K562 (cell line): ENCODE measurements around the gene ETNK2. TPM values are rescaled to one million over a fixed set of nuclear protein-coding genes. Genes with fewer than 3 reads are reported as not detected.

ENCODE experiments used
- ATAC-seq: fragments of 200-7000 bp; cut with Tn5 transposase; 3 replicates; pipeline ENCODE4 v1.9.1; 2020; ENCODE audit warnings: moderate library complexity
- BruUV-seq: library from RNA; stranded (reverse); fragments of 400-500 nt; replicated peaks from 2 replicates; lab custom pipeline; 2021; lab: Mats Ljungman, UMichigan
- CTCF ChIA-PET: fragments of 300-600 bp; formaldehyde crosslinking; extraction: SDS; loops from one replicate; lab custom pipeline; 2021; ENCODE audit warnings: low intra/inter-chr PET ratio; lab: Yijun Ruan, JAX
- POLR2A ChIA-PET: fragments of 300-600, 350-650 bp; sonication (Branson Sonifier 250); formaldehyde crosslinking; extraction: SDS; loops from one replicate; lab custom pipeline; 2021; ENCODE audit warnings: antibody characterized with exemption, inconsistent platforms; lab: Yijun Ruan, JAX
- DNase-seq, 4 experiments: peaks; one replicate each; pipeline versions ENCODE4 v3.0.0 to v3.0.0-alpha.2; 2011 to 2018; ENCODE audit warnings: low spot score in 3 of 4, mixed read lengths in 3 of 4; ENCODE audit errors: extremely low read depth in 1 of 4
- FAIRE-seq: peaks from 2 replicates; lab custom pipeline; 2011; peaks lifted over from hg19 to GRCh38; lab: Jason Lieb, UNC
- H2AFZ ChIP-seq: 2 replicates; pipeline ENCODE4 v1.6.0; 2011; ENCODE audit warnings: low read depth, low read length, control low read depth, inconsistent platforms
- H3K27ac ChIP-seq: fragments of 200-600 bp; 3 replicates; pipeline ENCODE4 v1.8.0; 2011; ENCODE audit warnings: low read depth, mild to moderate bottlenecking, control low read depth, inconsistent platforms, low read length, moderate library complexity, mixed read lengths; ENCODE audit errors: extremely low read depth
- H3K27me3 ChIP-seq, 2 experiments: fragments of 300-600 bp in 1 of 2; 2 replicates in 1 of 2; 3 replicates in 1 of 2; pipeline versions ENCODE4 v1.6.0 to v1.8.0; 2011; ENCODE audit warnings: inconsistent platforms in 2 of 2, low read length in 2 of 2, mild to moderate bottlenecking in 1 of 2, mixed read lengths in 1 of 2, moderate library complexity in 1 of 2; ENCODE audit not compliant: control insufficient read depth in 2 of 2, insufficient read depth in 2 of 2
- H3K36me3 ChIP-seq: fragments of 300-600 bp; 3 replicates; pipeline ENCODE4 v1.8.0; 2011; ENCODE audit warnings: mild to moderate bottlenecking, low read length, inconsistent platforms; ENCODE audit not compliant: control insufficient read depth, insufficient read depth
- H3K4me1 ChIP-seq, 2 experiments: fragments of 200-600 bp in 1 of 2; replicated peaks in 1 of 2; 2 replicates in 1 of 2; 3 replicates in 1 of 2; pipeline versions ENCODE4 v1.5.1 to v1.8.0; 2011; ENCODE audit warnings: inconsistent platforms in 2 of 2, low read length in 2 of 2, mild to moderate bottlenecking in 1 of 2, mixed read lengths in 1 of 2, moderate library complexity in 1 of 2; ENCODE audit not compliant: control insufficient read depth in 2 of 2, insufficient read depth in 2 of 2
- H3K4me2 ChIP-seq: 2 replicates; pipeline ENCODE4 v1.6.1; 2011; ENCODE audit warnings: low read length, control low read depth, inconsistent platforms, mixed read lengths; ENCODE audit not compliant: insufficient read depth
- H3K4me3 ChIP-seq: fragments of 200-600 bp; sonication (generic), shearing (Covaris generic); 2 replicates; pipeline ENCODE4 v1.5.1; 2016; ENCODE audit warnings: control low read depth, inconsistent platforms
- H3K79me2 ChIP-seq: fragments of 200-600 bp; 3 replicates; pipeline ENCODE4 v1.8.0; 2011; ENCODE audit warnings: low read length, inconsistent platforms; ENCODE audit not compliant: control insufficient read depth, insufficient read depth
- H3K9ac ChIP-seq, 2 experiments: 2 replicates each; pipeline versions ENCODE4 v1.6.0 to v1.6.1; 2011; ENCODE audit warnings: low read depth in 2 of 2, low read length in 2 of 2, control low read depth in 1 of 2, inconsistent platforms in 1 of 2, mild to moderate bottlenecking in 1 of 2, mixed read lengths in 1 of 2; ENCODE audit not compliant: insufficient read depth in 1 of 2
- H3K9me1 ChIP-seq: one replicate; pipeline ENCODE4 v1.6.0; 2011; ENCODE audit warnings: inconsistent platforms, mild to moderate bottlenecking, low read length, moderate library complexity; ENCODE audit not compliant: control insufficient read depth, insufficient read depth
- H3K9me3 ChIP-seq: replicated peaks from 2 replicates; pipeline ENCODE4 v1.5.1; 2011; ENCODE audit warnings: low read depth, low read length, inconsistent platforms; ENCODE audit not compliant: control insufficient read depth, insufficient read depth
- H4K20me1 ChIP-seq: replicated peaks from 2 replicates; pipeline ENCODE4 v1.6.1; 2011; ENCODE audit warnings: low read length, inconsistent platforms, mixed read lengths; ENCODE audit not compliant: control insufficient read depth, insufficient read depth
- CBX8 ChIP-seq: fragments of 200-600 bp; sonication (generic); IDR thresholded peaks from 2 replicates; pipeline ENCODE4 v1.6.1; 2012; ENCODE audit warnings: borderline replicate concordance, mixed run types, low read depth, mild to moderate bottlenecking, moderate library complexity, mixed read lengths, low read length, control low read depth, inconsistent platforms; ENCODE audit not compliant: poor library complexity, severe bottlenecking; ENCODE audit errors: extremely low read depth
- DPF2 ChIP-seq: fragments of 450-650 bp; IDR thresholded peaks from 2 replicates; pipeline ENCODE4 v1.6.1; 2016
- FIP1L1 ChIP-seq: fragments of 200-400 bp; formaldehyde crosslinking; IDR thresholded peaks from 2 replicates; pipeline ENCODE4 v1.6.1; 2018; ENCODE audit warnings: mild to moderate bottlenecking, low read depth, low read length; ENCODE audit not compliant: poor library complexity, severe bottlenecking
- HMG20A ChIP-seq: fragments of 450-650 bp; formaldehyde crosslinking; conservative IDR thresholded peaks from 2 replicates; pipeline ENCODE4 v1.4.0; 2020; ENCODE audit warnings: mild to moderate bottlenecking, mixed read lengths
- HSF4 ChIP-seq: fragments of 250-450 bp; sonication (Bioruptor Pico); IDR thresholded peaks from 2 replicates; pipeline ENCODE4 v2.1.2; 2022; ENCODE audit warnings: mild to moderate bottlenecking, moderate library complexity, borderline replicate concordance
- TGIF2 ChIP-seq: sonication (generic); formaldehyde crosslinking; IDR thresholded peaks from 2 replicates; pipeline ENCODE4 v1.8.1; 2022; ENCODE audit warnings: mild to moderate bottlenecking, missing genetic modification reagents, moderate library complexity
- ZFP1 ChIP-seq: fragments of 450-650 bp; formaldehyde crosslinking; IDR thresholded peaks from 2 replicates; pipeline ENCODE4 v1.4.0; 2020; ENCODE audit warnings: mild to moderate bottlenecking, mixed read lengths
- ZNF23 ChIP-seq: fragments of 250-450 bp; sonication (Bioruptor Pico); IDR thresholded peaks from 2 replicates; pipeline ENCODE4 v1.4.0; 2020; ENCODE audit warnings: mild to moderate bottlenecking
- ZNF274 ChIP-seq: IDR thresholded peaks from 2 replicates; pipeline ENCODE4 v1.6.1; 2011; ENCODE audit warnings: low read depth, mild to moderate bottlenecking, low read length, moderate library complexity, borderline replicate concordance
- WGBS: fragments of 100-300 bp; shearing (Covaris generic); methylation state at CpG from one replicate; pipeline ENCODE4 v1.1.6; 2016; ENCODE audit warnings: low coverage, mixed read lengths; ENCODE audit not compliant: insufficient coverage; ENCODE audit errors: missing lambda C conversion rate; 5-methylcytosine and 5-hydroxymethylcytosine counted together
- in situ Hi-C: fragments of 300-500 bp; cut with MboI; formaldehyde crosslinking; loops from 4 replicates; pipeline ENCODE4 v1.15.0; 2018; ENCODE audit warnings: inconsistent platforms, mixed read lengths
- intact Hi-C: fragments of 100-400 bp; cut with micrococcal nuclease; formaldehyde crosslinking; loops from 2 replicates; pipeline ENCODE4 v1.14.2; 2022
- polyA plus RNA-seq, 8 experiments: library from polyadenylated mRNA; depleted of rRNA in 4 of 8; stranded (reverse) in 5 of 8; unstranded in 3 of 8; fragments of >200 nt; fragmentation: Nextera tagmentation in 2 of 8; fragmentation: Illumina TruSeq in 1 of 8; extraction: Ambion mirVana in 2 of 8; extraction: Trizol in 1 of 8; gene quantifications; 2 replicates each; pipeline versions ENCODE4 v1.2.1 to v1.2.3, GENCODE V29; 2011 to 2014; ENCODE audit warnings: inconsistent platforms in 1 of 8, missing spikeins in 1 of 8
- total RNA-seq, 7 experiments: library from RNA; depleted of rRNA in 6 of 7; stranded (reverse); fragments of >200 nt in 6 of 7; fragmentation: Illumina TruSeq in 2 of 7; extraction: Trizol in 2 of 7; gene quantifications; 2 replicates each; pipeline versions ENCODE4 v1.2.1 to v1.2.3, GENCODE V29; 2011 to 2021; ENCODE audit warnings: low replicate concordance in 1 of 7
- TF ChIP-seq, protein P1 (sequence below): fragments of 450-650 bp; IDR thresholded peaks from 2 replicates; pipeline ENCODE4 v1.7.1; 2018; ENCODE audit warnings: mild to moderate bottlenecking, low read depth; ENCODE audit not compliant: partially characterized antibody
- TF ChIP-seq, protein P2 (sequence below): sonication (generic); formaldehyde crosslinking; IDR thresholded peaks from 2 replicates; pipeline ENCODE4 v1.8.1; 2023; ENCODE audit warnings: mild to moderate bottlenecking, missing genetic modification reagents

Gene ETNK2
- total and polyA plus RNA-seq, 9 of the 15 experiments (the other 6 are each of a cell fraction or from before 2014, with no cell fraction given), result 0.03 to 0.38 (median 0.13) TPM; not detected in 4

DNA sequence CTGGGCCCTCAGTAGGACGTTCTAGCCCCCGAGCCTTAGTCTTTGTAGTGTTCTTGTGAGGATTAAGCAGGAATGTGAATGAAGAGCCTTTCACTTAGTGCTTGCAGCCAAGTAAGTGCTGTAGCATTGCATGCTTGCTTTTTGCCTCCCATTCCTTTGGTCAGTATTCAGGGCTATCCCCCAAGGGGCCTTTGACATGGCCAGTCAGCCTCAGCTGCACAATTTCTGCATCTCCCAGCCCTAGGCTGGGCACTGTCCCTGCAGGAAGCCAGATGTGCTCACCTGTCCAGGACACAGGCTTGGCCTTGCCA, 48.5 kb downstream of the ETNK2 start:
- peaks cover 8 to 59% of the 10 kb centered on the region in 2 experiments; a peak in 4 of 5 replicates for H3K27me3 ChIP-seq
- H3K9ac ChIP-seq, result no peak overlapping the region
- in situ Hi-C loops, result no loop called here
- WGBS, result 0% methylated on average over 2 of the region's 2 CpGs
- H4K20me1 ChIP-seq, result no peaks in the 10 kb centered on the region; the same call in 1 of the 2 replicates
- H3K9me3 ChIP-seq, result no peaks in the 10 kb centered on the region
- no peak overlapping the region for H3K27ac ChIP-seq
- DNase-seq (no peak), ATAC-seq (no peak), FAIRE-seq (no peak)
- no peaks in the 10 kb centered on the region for H3K79me2 ChIP-seq
- no peaks in the 10 kb centered on the region for H3K9me1 ChIP-seq
- H3K36me3 ChIP-seq, result no peaks in the 10 kb centered on the region
- ChIA-PET POLR2A (no interaction called here), CTCF (no interaction called here)
- no TSS peak for BruUV-seq
- TF ChIP-seq TGIF2 (CRISPR knock-in tag), result no peak
- TF ChIP-seq, protein P1, sequence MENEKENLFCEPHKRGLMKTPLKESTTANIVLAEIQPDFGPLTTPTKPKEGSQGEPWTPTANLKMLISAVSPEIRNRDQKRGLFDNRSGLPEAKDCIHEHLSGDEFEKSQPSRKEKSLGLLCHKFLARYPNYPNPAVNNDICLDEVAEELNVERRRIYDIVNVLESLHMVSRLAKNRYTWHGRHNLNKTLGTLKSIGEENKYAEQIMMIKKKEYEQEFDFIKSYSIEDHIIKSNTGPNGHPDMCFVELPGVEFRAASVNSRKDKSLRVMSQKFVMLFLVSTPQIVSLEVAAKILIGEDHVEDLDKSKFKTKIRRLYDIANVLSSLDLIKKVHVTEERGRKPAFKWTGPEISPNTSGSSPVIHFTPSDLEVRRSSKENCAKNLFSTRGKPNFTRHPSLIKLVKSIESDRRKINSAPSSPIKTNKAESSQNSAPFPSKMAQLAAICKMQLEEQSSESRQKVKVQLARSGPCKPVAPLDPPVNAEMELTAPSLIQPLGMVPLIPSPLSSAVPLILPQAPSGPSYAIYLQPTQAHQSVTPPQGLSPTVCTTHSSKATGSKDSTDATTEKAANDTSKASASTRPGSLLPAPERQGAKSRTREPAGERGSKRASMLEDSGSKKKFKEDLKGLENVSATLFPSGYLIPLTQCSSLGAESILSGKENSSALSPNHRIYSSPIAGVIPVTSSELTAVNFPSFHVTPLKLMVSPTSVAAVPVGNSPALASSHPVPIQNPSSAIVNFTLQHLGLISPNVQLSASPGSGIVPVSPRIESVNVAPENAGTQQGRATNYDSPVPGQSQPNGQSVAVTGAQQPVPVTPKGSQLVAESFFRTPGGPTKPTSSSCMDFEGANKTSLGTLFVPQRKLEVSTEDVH, result no peak
- TF ChIP-seq FIP1L1, result no peak
- no peak for TF ChIP-seq ZFP1
- TF ChIP-seq CBX8, result no peak
- TF ChIP-seq, protein P2, sequence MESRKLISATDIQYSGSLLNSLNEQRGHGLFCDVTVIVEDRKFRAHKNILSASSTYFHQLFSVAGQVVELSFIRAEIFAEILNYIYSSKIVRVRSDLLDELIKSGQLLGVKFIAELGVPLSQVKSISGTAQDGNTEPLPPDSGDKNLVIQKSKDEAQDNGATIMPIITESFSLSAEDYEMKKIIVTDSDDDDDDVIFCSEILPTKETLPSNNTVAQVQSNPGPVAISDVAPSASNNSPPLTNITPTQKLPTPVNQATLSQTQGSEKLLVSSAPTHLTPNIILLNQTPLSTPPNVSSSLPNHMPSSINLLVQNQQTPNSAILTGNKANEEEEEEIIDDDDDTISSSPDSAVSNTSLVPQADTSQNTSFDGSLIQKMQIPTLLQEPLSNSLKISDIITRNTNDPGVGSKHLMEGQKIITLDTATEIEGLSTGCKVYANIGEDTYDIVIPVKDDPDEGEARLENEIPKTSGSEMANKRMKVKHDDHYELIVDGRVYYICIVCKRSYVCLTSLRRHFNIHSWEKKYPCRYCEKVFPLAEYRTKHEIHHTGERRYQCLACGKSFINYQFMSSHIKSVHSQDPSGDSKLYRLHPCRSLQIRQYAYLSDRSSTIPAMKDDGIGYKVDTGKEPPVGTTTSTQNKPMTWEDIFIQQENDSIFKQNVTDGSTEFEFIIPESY, result no peak
- no peak for TF ChIP-seq HMG20A
- no peak for TF ChIP-seq HSF4
- TF ChIP-seq DPF2, result no peak
- no peak for TF ChIP-seq ZNF274
- no peak for TF ChIP-seq ZNF23 (CRISPR knock-in tag)
- H3K4me1 ChIP-seq, result no peaks in the 10 kb centered on the region; a peak in 1 of 5 replicates
- H3K4me3 ChIP-seq, result no peak overlapping the region
- no peak overlapping the region for H2AFZ ChIP-seq
- intact Hi-C loops, result no loop called here
- no peak overlapping the region for H3K4me2 ChIP-seq
